ENCODE data around the gene SEPSECS. TPM values are rescaled to one million over a fixed set of nuclear protein-coding genes. Genes with fewer than 3 reads are reported as not detected.

The SEPSECS gene
- total RNA-seq, 4 donors from 2014 or later, result 6.6 to 19.2 (median 9.0) TPM

DNA sequence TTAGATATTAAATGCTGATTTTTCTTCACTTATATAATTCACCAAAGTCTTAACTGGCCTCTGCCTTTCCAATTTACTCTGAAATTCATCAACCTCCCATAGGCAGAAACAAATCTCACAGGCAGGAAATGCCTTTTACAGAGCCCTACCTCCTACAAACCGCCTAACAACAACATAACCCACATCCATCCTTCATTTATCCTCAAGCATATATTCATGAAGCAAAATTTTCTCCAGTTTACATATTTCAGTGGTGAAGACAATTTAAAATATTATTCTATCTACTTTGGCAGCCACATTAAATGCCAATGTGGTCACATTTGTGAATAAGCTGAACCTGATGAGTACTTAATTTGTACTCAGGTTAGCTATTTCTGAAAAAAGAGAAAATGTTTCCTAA lies 30.3 kb downstream of the SEPSECS start:
- H3K4me3 ChIP-seq, result no peak overlapping the region
- peaks cover 0 to 21% (median 0%) of the 10 kb centered on the region in 3 donors for H3K36me3 ChIP-seq
- TF ChIP-seq, protein P1, sequence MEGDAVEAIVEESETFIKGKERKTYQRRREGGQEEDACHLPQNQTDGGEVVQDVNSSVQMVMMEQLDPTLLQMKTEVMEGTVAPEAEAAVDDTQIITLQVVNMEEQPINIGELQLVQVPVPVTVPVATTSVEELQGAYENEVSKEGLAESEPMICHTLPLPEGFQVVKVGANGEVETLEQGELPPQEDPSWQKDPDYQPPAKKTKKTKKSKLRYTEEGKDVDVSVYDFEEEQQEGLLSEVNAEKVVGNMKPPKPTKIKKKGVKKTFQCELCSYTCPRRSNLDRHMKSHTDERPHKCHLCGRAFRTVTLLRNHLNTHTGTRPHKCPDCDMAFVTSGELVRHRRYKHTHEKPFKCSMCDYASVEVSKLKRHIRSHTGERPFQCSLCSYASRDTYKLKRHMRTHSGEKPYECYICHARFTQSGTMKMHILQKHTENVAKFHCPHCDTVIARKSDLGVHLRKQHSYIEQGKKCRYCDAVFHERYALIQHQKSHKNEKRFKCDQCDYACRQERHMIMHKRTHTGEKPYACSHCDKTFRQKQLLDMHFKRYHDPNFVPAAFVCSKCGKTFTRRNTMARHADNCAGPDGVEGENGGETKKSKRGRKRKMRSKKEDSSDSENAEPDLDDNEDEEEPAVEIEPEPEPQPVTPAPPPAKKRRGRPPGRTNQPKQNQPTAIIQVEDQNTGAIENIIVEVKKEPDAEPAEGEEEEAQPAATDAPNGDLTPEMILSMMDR (IDR thresholded peaks at IDR 0.05), result no peak
- TF ChIP-seq POLR2A (IDR thresholded peaks at IDR 0.05) (no peak), EP300 (IDR thresholded peaks at IDR 0.05) (no peak)
- H3K4me1 ChIP-seq, result peaks cover 0 to 6% (median 0%) of the 10 kb centered on the region in 4 donors
- WGBS, 2 donors, result 90 to 91% methylated on average over 1 of the region's 1 CpG
- DNase-seq (ENCODE audit: low spot score in 2 of 2), result no peak
- no peak overlapping the region for H3K27ac ChIP-seq
- H3K9me3 ChIP-seq, result peaks cover 0 to 3% (median 0%) of the 10 kb centered on the region in 4 donors
- H3K27me3 ChIP-seq, result no peaks in the 10 kb centered on the region

DNA sequence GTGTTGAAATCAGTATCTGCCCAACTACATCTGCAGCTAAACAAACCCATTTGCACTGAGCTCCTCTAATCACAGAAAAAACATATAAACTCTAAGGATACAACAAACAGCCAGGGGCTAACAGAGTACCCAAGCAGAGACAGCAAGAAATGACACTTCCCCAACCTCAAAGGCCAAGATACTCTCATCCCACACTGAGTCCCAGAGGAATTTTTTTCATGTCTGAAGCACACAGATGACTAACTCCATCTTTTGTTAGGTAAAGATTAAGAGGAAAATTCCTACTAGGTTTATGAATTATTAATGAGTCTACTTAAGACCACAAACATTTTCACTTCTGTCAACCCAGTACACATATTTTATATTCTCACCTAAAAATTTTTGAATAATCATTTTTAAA lies 31.6 kb downstream of the SEPSECS start:
- Histone ChIP-seq H3K27ac (no peak overlapping the region), H3K4me3 (no peak overlapping the region), H3K36me3 (peaks cover 0 to 23% (median 0%) of the 10 kb centered on the region in 3 donors), H3K9me3 (no peaks in the 10 kb centered on the region), H3K4me1 (peaks cover 0 to 6% (median 0%) of the 10 kb centered on the region in 4 donors), H3K27me3 (no peaks in the 10 kb centered on the region)
- DNase-seq (ENCODE audit: low spot score in 2 of 2), result no peak
- TF ChIP-seq, protein P1 (IDR thresholded peaks at IDR 0.05), result no peak
- TF ChIP-seq POLR2A (IDR thresholded peaks at IDR 0.05) (no peak), EP300 (IDR thresholded peaks at IDR 0.05) (no peak)

DNA sequence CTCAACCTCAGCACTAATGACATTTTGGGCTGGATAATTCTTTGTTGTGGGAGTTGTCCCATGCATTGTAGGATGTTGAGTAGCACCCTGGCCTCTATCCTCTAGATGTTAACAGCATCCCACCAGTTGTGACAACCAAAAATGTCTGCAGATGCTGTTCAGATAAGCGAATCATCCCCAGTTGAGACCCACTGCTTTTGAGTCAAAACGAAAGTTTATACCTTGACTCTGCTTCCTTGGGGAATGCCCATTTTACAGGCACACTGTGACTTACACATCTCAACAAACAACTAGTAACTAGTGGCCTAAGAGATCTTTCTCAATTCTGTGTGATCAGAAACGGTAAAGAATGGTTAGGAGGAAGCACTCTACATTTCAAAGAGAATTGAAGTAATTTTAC lies 37.0 kb downstream of the SEPSECS start:
- H3K4me3 ChIP-seq, result no peak overlapping the region
- WGBS, 2 donors, result 91 to 95% methylated on average over 3 of the region's 3 CpGs

DNA sequence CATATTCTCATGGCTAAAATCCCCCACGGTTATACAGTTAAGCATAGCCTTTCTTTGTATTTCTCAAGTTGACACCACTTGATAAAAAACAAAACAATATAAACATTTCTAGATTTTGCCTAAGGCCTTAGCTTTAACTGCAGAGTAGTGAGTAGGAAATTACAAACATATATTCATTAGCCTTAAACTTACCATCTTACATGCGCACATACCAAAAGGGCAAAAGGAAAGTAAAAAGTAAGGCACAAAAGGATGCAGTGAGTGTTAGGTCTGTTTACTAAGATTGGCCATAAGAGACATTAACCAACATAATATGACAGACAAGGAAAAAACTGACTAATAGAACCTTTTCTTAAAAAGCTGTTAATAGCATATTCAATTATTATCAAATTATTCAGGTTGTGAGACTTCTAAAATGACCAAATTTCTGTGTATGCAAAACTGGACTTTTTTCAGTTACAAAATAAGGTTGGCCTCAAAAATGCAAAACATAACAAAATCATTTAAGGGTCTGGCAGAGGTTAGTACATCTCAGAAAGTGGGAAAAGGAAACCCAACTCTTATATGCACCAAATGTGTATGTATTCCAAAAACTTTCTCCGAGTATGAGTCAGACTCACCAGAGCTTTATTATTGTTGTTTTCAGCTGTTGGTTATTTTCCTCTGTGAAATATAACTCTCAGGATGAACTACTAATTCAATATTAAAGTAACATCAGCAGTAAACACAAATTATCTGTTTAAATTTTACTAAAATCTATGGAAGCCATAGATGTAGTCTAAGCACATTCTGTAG lies 39.9 kb downstream of the SEPSECS start:
- peaks cover 0 to 41% (median 0%) of the 10 kb centered on the region in 3 donors for H3K36me3 ChIP-seq
- H3K4me1 ChIP-seq, result no peaks in the 10 kb centered on the region
- H3K27me3 ChIP-seq, result no peaks in the 10 kb centered on the region
- TF ChIP-seq POLR2A (IDR thresholded peaks at IDR 0.05), result no peak
- WGBS, 2 donors, result 83 to 86% methylated on average over 3 of the region's 3 CpGs
- no peak overlapping the region for H3K27ac ChIP-seq
- no peak overlapping the region for H3K4me3 ChIP-seq
- no peaks in the 10 kb centered on the region for H3K9me3 ChIP-seq
- no peak for DNase-seq (ENCODE audit: low spot score in 2 of 2)

More for the DNA sequence above, 37.0 kb downstream of the SEPSECS start:
- TF ChIP-seq, protein P1 (IDR thresholded peaks at IDR 0.05), result no peak
- no peak for TF ChIP-seq EP300 (IDR thresholded peaks at IDR 0.05)
- TF ChIP-seq POLR2A (IDR thresholded peaks at IDR 0.05), result no peak
- peaks cover 0 to 49% (median 0%) of the 10 kb centered on the region in 3 donors for H3K36me3 ChIP-seq
- H3K4me1 ChIP-seq, result no peaks in the 10 kb centered on the region
- H3K9me3 ChIP-seq, result no peaks in the 10 kb centered on the region
- H3K27ac ChIP-seq, result no peak overlapping the region
- DNase-seq (ENCODE audit: low spot score in 2 of 2), result no peak
- H3K27me3 ChIP-seq, result no peaks in the 10 kb centered on the region

DNA sequence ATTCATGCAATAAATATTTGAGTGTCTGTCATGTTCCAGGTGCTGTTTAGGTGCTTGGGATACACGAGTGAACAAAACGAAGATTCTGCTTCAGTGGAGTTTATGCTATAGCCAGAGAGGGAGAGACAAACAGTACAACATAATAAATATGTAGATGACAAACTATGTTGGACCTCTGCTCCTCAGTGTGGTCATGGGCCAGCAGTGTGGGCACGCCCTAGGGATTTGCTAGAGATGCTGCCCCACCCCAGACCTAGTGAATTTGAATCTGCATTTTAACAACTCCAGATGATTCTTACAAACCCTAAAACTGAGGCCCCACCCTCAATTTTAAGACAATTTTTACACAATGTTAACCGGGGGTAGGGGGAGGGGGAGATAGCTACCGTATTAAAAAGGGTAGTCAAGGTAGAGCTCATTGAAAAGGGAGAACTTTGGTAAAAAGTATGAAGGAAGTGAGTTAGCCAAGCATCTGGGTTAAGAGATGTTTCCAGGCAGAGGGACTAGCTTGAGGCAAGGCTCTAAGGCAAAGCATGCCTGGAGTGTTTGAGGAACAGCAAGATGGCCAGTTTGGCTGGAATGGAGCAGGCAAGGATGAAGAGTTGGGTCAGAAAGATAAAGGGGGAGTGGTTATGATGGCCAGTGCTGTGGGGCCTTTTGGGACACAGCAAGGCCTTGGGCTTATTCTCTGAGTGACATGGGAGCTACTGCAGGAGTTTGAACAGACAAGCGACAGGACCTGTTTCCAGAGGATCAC lies 42.4 kb downstream of the SEPSECS start:
- Histone ChIP-seq H3K4me1 (no peaks in the 10 kb centered on the region), H3K9me3 (no peaks in the 10 kb centered on the region), H3K36me3 (peaks cover 0 to 20% (median 0%) of the 10 kb centered on the region in 3 donors), H3K27me3 (no peaks in the 10 kb centered on the region), H3K27ac (no peak overlapping the region), H3K4me3 (no peak overlapping the region)
- WGBS, 2 donors, result 90 to 91% methylated on average over 6 of the region's 6 CpGs
- TF ChIP-seq POLR2A (IDR thresholded peaks at IDR 0.05), result no peak
- no peak for TF ChIP-seq EP300 (IDR thresholded peaks at IDR 0.05)
- TF ChIP-seq, protein P1 (IDR thresholded peaks at IDR 0.05), result no peak
- no peak for DNase-seq (ENCODE audit: low spot score in 2 of 2)

Measured in tibial nerve (tissue), 4 donors.